ENCODE results near the gene FIGNL2.
"Not testable (repeated sequence)": the region's sequence is repeated elsewhere in the genome, so short reads cannot be mapped to it uniquely, and the experiment has no call there.

Gene FIGNL2

GRCh38 chr12:51813931-51814310 lies 34.6 kb downstream of the FIGNL2 start:
- TF ChIP-seq JUND (IDR thresholded peaks at IDR 0.05; ENCODE audit: low read depth) = no peak
- in situ Hi-C loops (cut with HindIII; ENCODE audit: low pct_unique_long_range_greater_than_20kb, low sequenced_read_pairs) = no loop called here
- no peak for DNase-seq (ENCODE audit: low read depth in 1 of 2, low spot score in 1 of 2)

GRCh38 chr12:51812871-51813270 lies 35.6 kb downstream of the FIGNL2 start:
- no peak for DNase-seq (ENCODE audit: low read depth in 1 of 2, low spot score in 1 of 2)
- in situ Hi-C loops (cut with HindIII; ENCODE audit: low pct_unique_long_range_greater_than_20kb, low sequenced_read_pairs) = no loop called here
- no peak for TF ChIP-seq JUND (IDR thresholded peaks at IDR 0.05; ENCODE audit: low read depth)

GRCh38 chr12:51811203-51812202 lies 37.0 kb downstream of the FIGNL2 start:
- in situ Hi-C loops (cut with HindIII; ENCODE audit: low pct_unique_long_range_greater_than_20kb, low sequenced_read_pairs) = no loop called here
- TF ChIP-seq JUND (IDR thresholded peaks at IDR 0.05; ENCODE audit: low read depth) = no peak
- peak in 1 of 2 experiments; percentile 67 for DNase-seq (ENCODE audit: low read depth in 1 of 2, low spot score in 1 of 2)

GRCh38 chr12:51809193-51809592 lies 39.3 kb downstream of the FIGNL2 start:
- no peak for TF ChIP-seq JUND (IDR thresholded peaks at IDR 0.05; ENCODE audit: low read depth)
- in situ Hi-C loops (cut with HindIII; ENCODE audit: low pct_unique_long_range_greater_than_20kb, low sequenced_read_pairs) = no loop called here

GRCh38 chr12:51806896-51807295 lies 41.6 kb downstream of the FIGNL2 start:
- DNase-seq (ENCODE audit: low read depth in 1 of 2, low spot score in 1 of 2) = no peak
- in situ Hi-C loops (cut with HindIII; ENCODE audit: low pct_unique_long_range_greater_than_20kb, low sequenced_read_pairs) = no loop called here
- no peak for TF ChIP-seq JUND (IDR thresholded peaks at IDR 0.05; ENCODE audit: low read depth)

More at GRCh38 chr12:51809193-51809592, 39.3 kb downstream of the FIGNL2 start:
- no peak for DNase-seq (ENCODE audit: low read depth in 1 of 2, low spot score in 1 of 2)

GRCh38 chr12:51801027-51801426 lies 47.5 kb downstream of the FIGNL2 start:
- TF ChIP-seq JUND (IDR thresholded peaks at IDR 0.05; ENCODE audit: low read depth) = no peak
- in situ Hi-C loops (cut with HindIII; ENCODE audit: low pct_unique_long_range_greater_than_20kb, low sequenced_read_pairs) = no loop called here
- DNase-seq (ENCODE audit: low read depth in 1 of 2, low spot score in 1 of 2) = no peak

- in situ Hi-C loops (cut with HindIII; ENCODE audit: low pct_unique_long_range_greater_than_20kb, low sequenced_read_pairs) = no loop called here
- TF ChIP-seq JUND (IDR thresholded peaks at IDR 0.05; ENCODE audit: low read depth) = no peak
- no peak for DNase-seq (ENCODE audit: low read depth in 1 of 2, low spot score in 1 of 2)
These were observed 50.0 kb downstream of the FIGNL2 start for GRCh38 chr12:51798501-51798900.

GRCh38 chr12:51798051-51798450 lies 50.5 kb downstream of the FIGNL2 start:
- in situ Hi-C loops (cut with HindIII; ENCODE audit: low pct_unique_long_range_greater_than_20kb, low sequenced_read_pairs); DNase-seq (ENCODE audit: low read depth in 1 of 2, low spot score in 1 of 2): not testable (repeated sequence)

GRCh38 chr12:51797301-51797700 lies 51.2 kb downstream of the FIGNL2 start:
- in situ Hi-C loops (cut with HindIII; ENCODE audit: low pct_unique_long_range_greater_than_20kb, low sequenced_read_pairs) = no loop called here
- no peak for DNase-seq (ENCODE audit: low read depth in 1 of 2, low spot score in 1 of 2)
- TF ChIP-seq JUND (IDR thresholded peaks at IDR 0.05; ENCODE audit: low read depth) = no peak

- DNase-seq (ENCODE audit: low read depth in 1 of 2, low spot score in 1 of 2) = no peak
- TF ChIP-seq JUND (IDR thresholded peaks at IDR 0.05; ENCODE audit: low read depth) = no peak
- in situ Hi-C loops (cut with HindIII; ENCODE audit: low pct_unique_long_range_greater_than_20kb, low sequenced_read_pairs) = no loop called here
These were observed 55.3 kb downstream of the FIGNL2 start for GRCh38 chr12:51793201-51793600.

- no peak for TF ChIP-seq JUND (IDR thresholded peaks at IDR 0.05; ENCODE audit: low read depth)
- in situ Hi-C loops (cut with HindIII; ENCODE audit: low pct_unique_long_range_greater_than_20kb, low sequenced_read_pairs) = no loop called here
- no peak for DNase-seq (ENCODE audit: low read depth in 1 of 2, low spot score in 1 of 2)
These were observed 56.1 kb downstream of the FIGNL2 start for GRCh38 chr12:51792417-51792816.

GRCh38 chr12:51788876-51789275 lies 59.6 kb downstream of the FIGNL2 start:
- DNase-seq (ENCODE audit: low read depth in 1 of 2, low spot score in 1 of 2) = no peak
- in situ Hi-C loops (cut with HindIII; ENCODE audit: low pct_unique_long_range_greater_than_20kb, low sequenced_read_pairs) = no loop called here
- no peak for TF ChIP-seq JUND (IDR thresholded peaks at IDR 0.05; ENCODE audit: low read depth)

- no peak for DNase-seq (ENCODE audit: low read depth in 1 of 2, low spot score in 1 of 2)
- TF ChIP-seq JUND (IDR thresholded peaks at IDR 0.05; ENCODE audit: low read depth) = no peak
- in situ Hi-C loops (cut with HindIII; ENCODE audit: low pct_unique_long_range_greater_than_20kb, low sequenced_read_pairs) = no loop called here
These were observed 62.6 kb downstream of the FIGNL2 start for GRCh38 chr12:51785906-51786305.
